Activated effector memory CD4-positive, alpha-beta T cell treated with anti-CD3 and anti-CD28 coated beads, Interleukin-2, amount 50 U/mL, for 16 hours (primary cell): ENCODE measurements around the gene CSNK1G3.
A peak's percentile ranks its signal among the peaks of the same experiment; 100 is the strongest.
"Not testable (repeated sequence)": the region's sequence is repeated elsewhere in the genome, so short reads cannot be mapped to it uniquely, and the experiment has no call there.

Source experiments
- DNase-seq: peaks from one replicate; pipeline ENCODE4 v3.0.0-alpha.2; 2020

The CSNK1G3 gene

GRCh38 chr5:123511648-123512605 lies at the start of gene CSNK1G3:
Gene CSNK1G3 (plus strand): TSS chr5:123512177. CDS start chr5:123545664, 33,487 bp downstream.
- peak; percentile 96 for DNase-seq

- not testable (repeated sequence) for DNase-seq
Measured at GRCh38 chr5:123466839-123467238, 45.1 kb upstream of the CSNK1G3 start.

- DNase-seq, result no peak
Measured at GRCh38 chr5:123471385-123471784, 40.6 kb upstream of the CSNK1G3 start.

GRCh38 chr5:123472150-123472924 lies 39.6 kb upstream of the CSNK1G3 start:
- DNase-seq, result no peak

GRCh38 chr5:123474228-123474627 lies 37.7 kb upstream of the CSNK1G3 start:
- DNase-seq, result no peak

- DNase-seq, result no peak
Measured at GRCh38 chr5:123476731-123477130, 35.2 kb upstream of the CSNK1G3 start.

- no peak for DNase-seq
Measured at GRCh38 chr5:123478546-123478945, 33.4 kb upstream of the CSNK1G3 start.

- no peak for DNase-seq
Measured at GRCh38 chr5:123482258-123482657, 29.7 kb upstream of the CSNK1G3 start.

GRCh38 chr5:123483446-123484077 lies 28.4 kb upstream of the CSNK1G3 start:
- DNase-seq, result no peak

GRCh38 chr5:123485275-123485674 lies 26.7 kb upstream of the CSNK1G3 start:
- no peak for DNase-seq

- DNase-seq, result no peak
Measured at GRCh38 chr5:123486951-123487655, 24.9 kb upstream of the CSNK1G3 start.

- DNase-seq, result no peak
Measured at GRCh38 chr5:123490974-123491373, 21.0 kb upstream of the CSNK1G3 start.

- not testable (repeated sequence) for DNase-seq
Measured at GRCh38 chr5:123495211-123495610, 16.8 kb upstream of the CSNK1G3 start.

- no peak for DNase-seq
Measured at GRCh38 chr5:123496892-123497291, 15.1 kb upstream of the CSNK1G3 start.

- DNase-seq, result no peak
Measured at GRCh38 chr5:123500471-123500870, 11.5 kb upstream of the CSNK1G3 start.

- no peak for DNase-seq
Measured at GRCh38 chr5:123502120-123502519, 9.9 kb upstream of the CSNK1G3 start.

- DNase-seq, result no peak
Measured at GRCh38 chr5:123503299-123503698, 8.7 kb upstream of the CSNK1G3 start.

- DNase-seq, result no peak
Measured at GRCh38 chr5:123505633-123506032, 6.3 kb upstream of the CSNK1G3 start.

- DNase-seq, result no peak
Measured at GRCh38 chr5:123508441-123508840, 3.5 kb upstream of the CSNK1G3 start.

- DNase-seq, result no peak
Measured at GRCh38 chr5:123511290-123511647, 708 bp upstream of the CSNK1G3 start.

GRCh38 chr5:123512611-123513461 lies 859 bp downstream of the CSNK1G3 start:
- DNase-seq, result peak; percentile 74
